ENCODE results near the gene IL36RN.

The IL36RN gene

GRCh38 chr2:113104054-113104611 is 45.1 kb downstream of the IL36RN start:
- DNase-seq = no peak

DNA sequence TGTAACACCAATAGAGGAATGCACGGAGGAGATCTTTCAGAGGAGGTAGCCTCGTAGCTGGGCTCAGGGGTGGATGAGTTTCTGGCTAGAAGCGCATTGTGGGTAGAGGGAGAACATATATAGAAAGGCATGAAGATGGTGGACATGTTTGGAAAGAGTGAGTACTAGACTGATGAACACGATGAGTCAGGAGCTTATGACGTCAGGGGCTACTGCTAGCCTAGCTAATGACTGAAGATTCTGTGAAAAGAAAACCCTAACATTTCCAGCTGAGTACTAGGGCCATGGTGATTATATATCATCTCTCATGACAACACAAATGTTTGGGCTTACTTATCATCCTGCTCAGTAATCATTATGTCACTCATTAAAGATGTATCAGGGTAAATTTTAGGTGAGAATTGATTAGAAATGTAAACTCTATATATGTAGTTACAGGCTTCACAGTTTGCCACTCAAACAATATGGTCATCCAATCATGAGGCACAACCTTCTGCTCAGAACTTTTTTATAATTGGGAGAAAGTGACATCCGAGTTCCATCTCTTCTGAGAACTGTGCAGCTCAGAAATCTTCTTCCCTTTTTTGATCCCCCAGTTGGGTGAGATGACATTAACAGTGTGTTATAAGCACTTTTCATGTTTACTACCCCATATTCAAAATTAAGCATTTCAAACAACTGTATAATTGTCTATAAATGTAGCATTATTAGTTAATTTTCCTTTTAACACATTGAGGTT is 46.2 kb downstream of the IL36RN start:
- no peak for DNase-seq

DNA sequence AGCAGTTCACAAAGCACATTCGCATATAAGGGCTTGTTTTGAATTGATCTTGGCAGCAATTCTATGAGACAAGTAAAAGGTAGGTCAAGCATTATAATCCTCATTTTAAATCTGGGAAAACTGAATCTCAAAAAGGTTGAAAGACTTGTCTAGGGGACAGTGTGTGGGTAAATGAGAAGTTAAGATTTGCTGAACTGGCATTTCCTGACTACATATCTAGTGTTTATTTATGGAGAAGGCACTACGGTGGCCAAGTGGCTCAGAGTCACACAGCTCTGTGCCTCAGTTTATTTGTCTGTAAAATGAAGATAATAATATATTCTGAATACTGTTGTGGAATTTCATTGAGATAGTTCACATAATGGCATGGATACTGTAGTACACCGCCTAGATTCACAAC is 52.1 kb downstream of the IL36RN start:
- no peak for DNase-seq

GRCh38 chr2:113111823-113112287 is 52.9 kb downstream of the IL36RN start:
- DNase-seq = no peak

DNA sequence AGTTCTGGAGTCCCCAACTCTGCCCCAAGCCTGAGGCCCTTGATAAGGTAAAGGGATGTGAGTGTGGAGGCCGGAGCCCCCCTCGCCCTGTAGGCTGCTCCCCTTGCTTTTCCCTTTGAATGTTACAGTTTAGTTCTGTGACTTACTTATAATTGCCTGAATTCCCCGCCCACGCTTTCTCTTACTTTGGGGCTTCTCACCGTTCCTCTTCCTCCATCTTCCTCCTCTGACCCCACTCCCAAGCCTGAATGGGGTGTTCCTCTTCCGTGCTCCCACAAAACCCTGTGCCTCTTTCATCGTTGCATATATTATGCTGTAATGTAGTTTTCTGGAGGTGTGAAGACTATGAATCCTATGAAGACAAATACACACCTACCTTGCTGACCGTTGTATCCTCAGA is 53.4 kb downstream of the IL36RN start:
- DNase-seq = no peak

- no peak for DNase-seq
Observed at GRCh38 chr2:113112871-113113270, 53.9 kb downstream of the IL36RN start.

DNA sequence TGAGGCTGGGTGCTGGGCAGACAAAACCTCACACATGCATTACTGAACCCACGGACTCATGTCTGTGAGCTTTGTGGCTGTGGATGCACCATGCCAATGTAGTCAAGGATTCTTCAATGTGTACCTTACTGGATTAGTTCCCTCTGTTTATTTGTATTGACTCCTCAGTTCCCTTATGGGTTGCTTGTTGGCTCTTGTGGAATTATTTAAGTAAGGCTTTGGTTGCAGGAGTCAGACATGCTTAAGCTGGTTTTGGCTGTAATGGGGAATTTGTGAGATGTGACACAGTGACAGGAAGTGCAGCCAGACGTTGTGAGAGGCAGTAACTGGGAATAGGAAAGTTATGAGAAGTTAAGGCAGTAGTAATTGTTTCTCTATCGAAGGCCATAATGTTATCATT is 54.8 kb downstream of the IL36RN start:
- DNase-seq = no peak
